K562 (cell line): ENCODE measurements around the gene RIMKLA.

Experiments
- CEBPZ ChIP-seq: fragments of 150-350 bp; IDR thresholded peaks from 2 replicates; pipeline ENCODE4 v1.6.1; 2014; ENCODE audit warnings: low read depth, mild to moderate bottlenecking, low read length, borderline replicate concordance
- EZH2 ChIP-seq: IDR thresholded peaks from 2 replicates; pipeline ENCODE4 v1.6.1; 2012; ENCODE audit warnings: low read depth, mild to moderate bottlenecking, inconsistent platforms, low read length, borderline replicate concordance
- HNRNPL ChIP-seq: fragments of 200-400 bp; formaldehyde crosslinking; IDR thresholded peaks from 2 replicates; pipeline ENCODE4 v1.6.1; 2017; ENCODE audit warnings: low read depth, mild to moderate bottlenecking, low read length
- NFIC ChIP-seq: fragments of 450-650 bp; IDR thresholded peaks from 2 replicates; pipeline ENCODE4 v1.6.1; 2017; ENCODE audit warnings: mild to moderate bottlenecking, inconsistent platforms
- RBM17 ChIP-seq: fragments of 200-400 bp; formaldehyde crosslinking; IDR thresholded peaks from 2 replicates; pipeline ENCODE4 v1.6.1; 2017; ENCODE audit warnings: low read depth, mild to moderate bottlenecking, low read length, borderline replicate concordance
- SNIP1 ChIP-seq: fragments of 450-650 bp; IDR thresholded peaks from 2 replicates; pipeline ENCODE4 v1.7.1; 2017; ENCODE audit warnings: low read depth, mild to moderate bottlenecking
- SRSF3 ChIP-seq: fragments of 200-400 bp; formaldehyde crosslinking; IDR thresholded peaks from 2 replicates; pipeline ENCODE4 v1.6.1; 2016; ENCODE audit warnings: mild to moderate bottlenecking, low read length, moderate library complexity; ENCODE audit not compliant: insufficient read depth
- ZFP36 ChIP-seq: fragments of 150-350 bp; IDR thresholded peaks from 2 replicates; pipeline ENCODE4 v1.6.1; 2018; ENCODE audit warnings: low read length, low read depth; ENCODE audit not compliant: partially characterized antibody
- TF ChIP-seq, protein P1 (sequence below): fragments of 200-800 bp; sonication (Bioruptor generic); IDR thresholded peaks from 2 replicates; pipeline ENCODE4 v1.6.1; 2016; ENCODE audit warnings: missing genetic modification characterization, missing compliant biosample characterization

GRCh38 chr1:42379794-42380585 lies 602 bp upstream of the RIMKLA start:
- TF ChIP-seq SRSF3 (no peak), SNIP1 (no peak), CEBPZ (no peak), NFIC (no peak), ZFP36 (no peak), EZH2 (no peak), HNRNPL (no peak), RBM17 (no peak)
- TF ChIP-seq, protein P1, sequence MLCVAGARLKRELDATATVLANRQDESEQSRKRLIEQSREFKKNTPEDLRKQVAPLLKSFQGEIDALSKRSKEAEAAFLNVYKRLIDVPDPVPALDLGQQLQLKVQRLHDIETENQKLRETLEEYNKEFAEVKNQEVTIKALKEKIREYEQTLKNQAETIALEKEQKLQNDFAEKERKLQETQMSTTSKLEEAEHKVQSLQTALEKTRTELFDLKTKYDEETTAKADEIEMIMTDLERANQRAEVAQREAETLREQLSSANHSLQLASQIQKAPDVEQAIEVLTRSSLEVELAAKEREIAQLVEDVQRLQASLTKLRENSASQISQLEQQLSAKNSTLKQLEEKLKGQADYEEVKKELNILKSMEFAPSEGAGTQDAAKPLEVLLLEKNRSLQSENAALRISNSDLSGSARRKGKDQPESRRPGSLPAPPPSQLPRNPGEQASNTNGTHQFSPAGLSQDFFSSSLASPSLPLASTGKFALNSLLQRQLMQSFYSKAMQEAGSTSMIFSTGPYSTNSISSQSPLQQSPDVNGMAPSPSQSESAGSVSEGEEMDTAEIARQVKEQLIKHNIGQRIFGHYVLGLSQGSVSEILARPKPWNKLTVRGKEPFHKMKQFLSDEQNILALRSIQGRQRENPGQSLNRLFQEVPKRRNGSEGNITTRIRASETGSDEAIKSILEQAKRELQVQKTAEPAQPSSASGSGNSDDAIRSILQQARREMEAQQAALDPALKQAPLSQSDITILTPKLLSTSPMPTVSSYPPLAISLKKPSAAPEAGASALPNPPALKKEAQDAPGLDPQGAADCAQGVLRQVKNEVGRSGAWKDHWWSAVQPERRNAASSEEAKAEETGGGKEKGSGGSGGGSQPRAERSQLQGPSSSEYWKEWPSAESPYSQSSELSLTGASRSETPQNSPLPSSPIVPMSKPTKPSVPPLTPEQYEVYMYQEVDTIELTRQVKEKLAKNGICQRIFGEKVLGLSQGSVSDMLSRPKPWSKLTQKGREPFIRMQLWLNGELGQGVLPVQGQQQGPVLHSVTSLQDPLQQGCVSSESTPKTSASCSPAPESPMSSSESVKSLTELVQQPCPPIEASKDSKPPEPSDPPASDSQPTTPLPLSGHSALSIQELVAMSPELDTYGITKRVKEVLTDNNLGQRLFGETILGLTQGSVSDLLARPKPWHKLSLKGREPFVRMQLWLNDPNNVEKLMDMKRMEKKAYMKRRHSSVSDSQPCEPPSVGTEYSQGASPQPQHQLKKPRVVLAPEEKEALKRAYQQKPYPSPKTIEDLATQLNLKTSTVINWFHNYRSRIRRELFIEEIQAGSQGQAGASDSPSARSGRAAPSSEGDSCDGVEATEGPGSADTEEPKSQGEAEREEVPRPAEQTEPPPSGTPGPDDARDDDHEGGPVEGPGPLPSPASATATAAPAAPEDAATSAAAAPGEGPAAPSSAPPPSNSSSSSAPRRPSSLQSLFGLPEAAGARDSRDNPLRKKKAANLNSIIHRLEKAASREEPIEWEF (CRISPR knock-in tag): no peak
